Peyer's patch (tissue), 4 donors: ENCODE results near the gene WWOX. TPM values are rescaled to one million over a fixed set of nuclear protein-coding genes. Genes with fewer than 3 reads are reported as not detected.

Source experiments
- DNase-seq, 3 donors: peaks; one replicate each; pipeline ENCODE4 v3.0.0-alpha.2; 2017 to 2019
- H3K27ac ChIP-seq, 4 donors: fragments of 200-600 bp; sonication (generic); one replicate each; pipeline ENCODE4 v1.5.1; 2016 to 2019
- H3K27me3 ChIP-seq, 2 donors: fragments of 200-600 bp; sonication (generic); one replicate each; pipeline ENCODE4 v1.5.1; 2019
- H3K36me3 ChIP-seq, 3 donors: fragments of 200-600 bp; sonication (generic); one replicate each; pipeline ENCODE4 v1.5.1; 2016 to 2019
- H3K4me1 ChIP-seq, 4 donors: fragments of 200-600 bp; sonication (generic); one replicate each; pipeline ENCODE4 v1.5.1; 2016 to 2019
- H3K4me3 ChIP-seq, 4 donors: fragments of 200-600 bp; sonication (generic); 1 replicate in 3 of 4; 2 replicates in 1 of 4; pipeline ENCODE4 v1.5.1; 2016 to 2019; ENCODE audit warnings: mild to moderate bottlenecking in 1 of 4
- H3K9me3 ChIP-seq, 4 donors: fragments of 200-600 bp; sonication (generic); one replicate each; pipeline ENCODE4 v1.5.1; 2016 to 2019; ENCODE audit warnings: mild to moderate bottlenecking in 1 of 4
- CTCF ChIP-seq, 6 experiments: fragments of 450-650 bp in 4 of 6; fragments of 200-600 bp in 2 of 6; sonication (generic) in 1 of 6; IDR thresholded peaks; one replicate each; pipeline ENCODE4 v1.5.1; 2017 to 2019; ENCODE audit warnings: antibody characterized with exemption in 6 of 6, mild to moderate bottlenecking in 3 of 6, moderate library complexity in 1 of 6
- POLR2A ChIP-seq, 2 donors: fragments of 450-650 bp; IDR thresholded peaks; one replicate each; pipeline ENCODE4 v1.5.1; 2017; ENCODE audit warnings: antibody characterized with exemption in 2 of 2, mild to moderate bottlenecking in 2 of 2, moderate library complexity in 2 of 2
- total RNA-seq, 4 donors: library from RNA; depleted of rRNA; stranded (reverse); fragments of >200 nt; gene quantifications; one replicate each; pipeline ENCODE4 v1.1.0, GENCODE V29; 2016

Gene WWOX
- total RNA-seq, 4 donors from 2014 or later: 17.3 to 197 (median 57.5) TPM

- no peak overlapping the region for H3K4me3 ChIP-seq
- no peak overlapping the region for H3K27ac ChIP-seq
- H3K9me3 ChIP-seq: no peaks in the 10 kb centered on the region
- no peaks in the 10 kb centered on the region for H3K36me3 ChIP-seq
- peaks cover 0 to 6% (median 2%) of the 10 kb centered on the region in 4 donors for H3K4me1 ChIP-seq
- DNase-seq: no peak
- TF ChIP-seq CTCF (IDR thresholded peaks at IDR 0.05): no peak
- TF ChIP-seq POLR2A (IDR thresholded peaks at IDR 0.05): no peak
- no peaks in the 10 kb centered on the region for H3K27me3 ChIP-seq
Measured at GRCh38 chr16:78738557-78738956, 639.1 kb downstream of the WWOX start.

- peaks cover 0 to 11% (median 2%) of the 10 kb centered on the region in 4 donors for H3K4me1 ChIP-seq
- H3K36me3 ChIP-seq: no peaks in the 10 kb centered on the region
- no peaks in the 10 kb centered on the region for H3K27me3 ChIP-seq
- peak in 2 of 3 donors; percentile 61 to 71 for DNase-seq
- H3K9me3 ChIP-seq: no peaks in the 10 kb centered on the region
- H3K4me3 ChIP-seq: no peak overlapping the region
- TF ChIP-seq CTCF (IDR thresholded peaks at IDR 0.05): no peak
- TF ChIP-seq POLR2A (IDR thresholded peaks at IDR 0.05): no peak
- no peak overlapping the region for H3K27ac ChIP-seq
Measured at GRCh38 chr16:78740269-78740668, 640.8 kb downstream of the WWOX start.

- no peaks in the 10 kb centered on the region for H3K36me3 ChIP-seq
- no peaks in the 10 kb centered on the region for H3K9me3 ChIP-seq
- peak overlapping the region; percentile 82 to 88 (median 86) for H3K27ac ChIP-seq
- H3K27me3 ChIP-seq: no peaks in the 10 kb centered on the region
- no peak for TF ChIP-seq POLR2A (IDR thresholded peaks at IDR 0.05)
- TF ChIP-seq CTCF (IDR thresholded peaks at IDR 0.05): no peak
- H3K4me3 ChIP-seq: peak overlapping the region; percentile 17 to 39 (median 27)
- DNase-seq: peak in 2 of 3 donors; percentile 71 to 87
- peaks cover 0 to 11% (median 2%) of the 10 kb centered on the region in 4 donors for H3K4me1 ChIP-seq
Measured at GRCh38 chr16:78742501-78743283, 643.2 kb downstream of the WWOX start.

- H3K4me3 ChIP-seq: no peak overlapping the region
- peaks cover 0 to 11% (median 2%) of the 10 kb centered on the region in 4 donors for H3K4me1 ChIP-seq
- no peaks in the 10 kb centered on the region for H3K9me3 ChIP-seq
- no peak for TF ChIP-seq CTCF (IDR thresholded peaks at IDR 0.05)
- TF ChIP-seq POLR2A (IDR thresholded peaks at IDR 0.05): no peak
- peak overlapping the region; percentile 30 to 88 (median 83) for H3K27ac ChIP-seq
- H3K27me3 ChIP-seq: no peaks in the 10 kb centered on the region
- no peaks in the 10 kb centered on the region for H3K36me3 ChIP-seq
- no peak for DNase-seq
Measured at GRCh38 chr16:78743556-78743955, 644.1 kb downstream of the WWOX start.

- Histone ChIP-seq H3K9me3 (no peaks in the 10 kb centered on the region), H3K4me3 (no peak overlapping the region), H3K27ac (peak overlapping the region in 3 of 4 donors; percentile 30 to 88 (median 82)), H3K27me3 (no peaks in the 10 kb centered on the region), H3K4me1 (peaks cover 0 to 11% (median 2%) of the 10 kb centered on the region in 4 donors), H3K36me3 (no peaks in the 10 kb centered on the region)
- no peak for DNase-seq
- TF ChIP-seq CTCF (IDR thresholded peaks at IDR 0.05): no peak
- no peak for TF ChIP-seq POLR2A (IDR thresholded peaks at IDR 0.05)
Measured at GRCh38 chr16:78744099-78744498, 644.6 kb downstream of the WWOX start.
